ENCODE measurements around the gene RRM1.

The RRM1 gene

GRCh38 chr11:4180441-4181183 is 86.0 kb downstream of the RRM1 start:
- no peak for DNase-seq
- H3K27me3 ChIP-seq = no peaks in the 10 kb centered on the region
- H3K4me1 ChIP-seq = no peaks in the 10 kb centered on the region
- TF ChIP-seq, protein P1, sequence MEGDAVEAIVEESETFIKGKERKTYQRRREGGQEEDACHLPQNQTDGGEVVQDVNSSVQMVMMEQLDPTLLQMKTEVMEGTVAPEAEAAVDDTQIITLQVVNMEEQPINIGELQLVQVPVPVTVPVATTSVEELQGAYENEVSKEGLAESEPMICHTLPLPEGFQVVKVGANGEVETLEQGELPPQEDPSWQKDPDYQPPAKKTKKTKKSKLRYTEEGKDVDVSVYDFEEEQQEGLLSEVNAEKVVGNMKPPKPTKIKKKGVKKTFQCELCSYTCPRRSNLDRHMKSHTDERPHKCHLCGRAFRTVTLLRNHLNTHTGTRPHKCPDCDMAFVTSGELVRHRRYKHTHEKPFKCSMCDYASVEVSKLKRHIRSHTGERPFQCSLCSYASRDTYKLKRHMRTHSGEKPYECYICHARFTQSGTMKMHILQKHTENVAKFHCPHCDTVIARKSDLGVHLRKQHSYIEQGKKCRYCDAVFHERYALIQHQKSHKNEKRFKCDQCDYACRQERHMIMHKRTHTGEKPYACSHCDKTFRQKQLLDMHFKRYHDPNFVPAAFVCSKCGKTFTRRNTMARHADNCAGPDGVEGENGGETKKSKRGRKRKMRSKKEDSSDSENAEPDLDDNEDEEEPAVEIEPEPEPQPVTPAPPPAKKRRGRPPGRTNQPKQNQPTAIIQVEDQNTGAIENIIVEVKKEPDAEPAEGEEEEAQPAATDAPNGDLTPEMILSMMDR (IDR thresholded peaks at IDR 0.05; ENCODE audit: low read depth, low read length) = no peak
- no peaks in the 10 kb centered on the region for H3K9me3 ChIP-seq
- no peak overlapping the region for H3K4me3 ChIP-seq (ENCODE audit: low read depth, low read length)
- H3K36me3 ChIP-seq = no peaks in the 10 kb centered on the region

- Histone ChIP-seq H3K4me1 (no peaks in the 10 kb centered on the region), H3K27me3 (no peaks in the 10 kb centered on the region), H3K36me3 (no peaks in the 10 kb centered on the region), H3K9me3 (no peaks in the 10 kb centered on the region), H3K4me3 (ENCODE audit: low read depth, low read length) (no peak overlapping the region)
- peak; percentile 64 for DNase-seq
- TF ChIP-seq, protein P1 (IDR thresholded peaks at IDR 0.05; ENCODE audit: low read depth, low read length) = peak; percentile 66
Measured at GRCh38 chr11:4181782-4182721, 87.5 kb downstream of the RRM1 start.

GRCh38 chr11:4183410-4184057 is 88.9 kb downstream of the RRM1 start:
- no peaks in the 10 kb centered on the region for H3K27me3 ChIP-seq
- no peak overlapping the region for H3K4me3 ChIP-seq (ENCODE audit: low read depth, low read length)
- no peaks in the 10 kb centered on the region for H3K36me3 ChIP-seq
- TF ChIP-seq, protein P1 (IDR thresholded peaks at IDR 0.05; ENCODE audit: low read depth, low read length) = no peak
- H3K4me1 ChIP-seq = no peaks in the 10 kb centered on the region
- H3K9me3 ChIP-seq = no peaks in the 10 kb centered on the region
- no peak for DNase-seq

DNA sequence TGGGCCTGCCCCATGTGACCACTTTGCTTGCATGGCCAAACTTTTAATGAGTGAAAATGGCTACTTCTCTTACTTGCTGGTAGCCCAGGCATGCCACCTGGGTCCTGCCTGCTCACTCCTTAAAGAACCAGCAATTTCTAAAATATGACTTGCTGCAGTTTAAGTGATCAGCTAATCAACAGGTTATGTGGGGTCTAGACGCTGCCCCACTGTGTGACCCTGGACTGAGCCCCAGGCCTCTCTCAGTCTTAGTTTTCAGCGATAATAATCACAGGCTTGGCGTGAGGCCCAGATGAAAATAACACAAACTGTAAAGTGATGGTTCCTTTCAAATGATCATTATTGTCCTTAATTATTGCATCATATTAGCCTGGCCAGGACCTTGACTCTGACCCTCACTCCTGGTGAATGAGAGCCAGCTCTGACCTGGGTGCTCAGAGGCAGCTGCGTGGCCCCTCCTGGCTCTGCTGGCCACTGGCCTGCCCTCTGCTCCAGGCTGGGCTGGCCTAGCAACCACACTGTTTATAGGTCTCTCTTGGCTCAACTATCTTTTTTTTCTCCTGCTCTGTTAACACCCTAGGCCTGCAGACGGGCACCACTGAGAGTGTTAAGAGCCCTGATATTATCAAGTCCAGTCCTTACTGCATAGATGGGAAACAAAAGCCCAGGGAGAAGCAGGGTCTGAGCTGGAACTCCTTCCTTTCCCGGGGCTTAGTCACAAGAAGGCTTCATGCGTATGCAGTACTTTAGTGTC is 89.7 kb downstream of the RRM1 start:
- Histone ChIP-seq H3K27me3 (no peaks in the 10 kb centered on the region), H3K9me3 (no peaks in the 10 kb centered on the region), H3K4me1 (no peaks in the 10 kb centered on the region), H3K36me3 (no peaks in the 10 kb centered on the region), H3K4me3 (ENCODE audit: low read depth, low read length) (no peak overlapping the region)
- TF ChIP-seq, protein P1 (IDR thresholded peaks at IDR 0.05; ENCODE audit: low read depth, low read length) = no peak
- DNase-seq = no peak

DNA sequence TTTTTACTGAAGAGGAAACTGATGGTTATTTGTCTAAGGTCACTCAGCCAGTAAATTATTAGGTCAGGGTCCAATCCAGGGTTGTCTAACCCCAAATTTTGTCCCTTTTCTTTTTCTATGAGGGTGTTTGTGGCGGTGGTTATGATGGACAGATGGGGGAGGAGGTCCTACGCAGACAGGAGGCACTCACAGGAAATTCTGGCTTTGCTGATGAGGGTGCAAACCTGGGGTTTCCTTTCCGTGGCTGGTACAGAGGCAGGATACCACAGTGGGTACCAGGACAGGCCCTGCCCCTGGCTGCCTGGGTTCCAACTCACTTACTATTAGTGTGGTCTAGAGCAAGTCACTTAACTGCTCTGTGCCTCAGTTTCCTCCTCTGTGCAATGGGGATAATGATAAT is 91.0 kb downstream of the RRM1 start:
- Histone ChIP-seq H3K9me3 (no peaks in the 10 kb centered on the region), H3K27me3 (no peaks in the 10 kb centered on the region), H3K4me3 (ENCODE audit: low read depth, low read length) (no peak overlapping the region), H3K36me3 (no peaks in the 10 kb centered on the region), H3K4me1 (no peaks in the 10 kb centered on the region)
- TF ChIP-seq, protein P1 (IDR thresholded peaks at IDR 0.05; ENCODE audit: low read depth, low read length) = no peak
- no peak for DNase-seq

Data from BE2C (cell line).